GM12878 (cell line): ENCODE measurements around the gene LARGE1.

ENCODE experiments used
- EP300 ChIP-seq, 2 experiments: fragments of 150-350 bp in 1 of 2; IDR thresholded peaks; 2 replicates each; pipeline ENCODE4 v1.6.1; 2011 to 2012; ENCODE audit warnings: low read depth in 2 of 2, low read length in 2 of 2, borderline replicate concordance in 1 of 2, improper control_type of control experiment in 1 of 2, inconsistent platforms in 1 of 2; ENCODE audit not compliant: control insufficient read depth in 1 of 2
- MTA3 ChIP-seq: IDR thresholded peaks from 2 replicates; pipeline ENCODE4 v1.6.1; 2012; ENCODE audit warnings: low read length, inconsistent platforms, borderline replicate concordance
- RAD51 ChIP-seq: fragments of 450-650 bp; IDR thresholded peaks from 2 replicates; pipeline ENCODE4 v1.6.1; 2016; ENCODE audit warnings: moderate library complexity, mild to moderate bottlenecking, inconsistent platforms
- RELB ChIP-seq: fragments of 450-650 bp; IDR thresholded peaks from 2 replicates; pipeline ENCODE4 v1.6.1; 2017; ENCODE audit warnings: low read depth, mild to moderate bottlenecking, moderate library complexity
- REST ChIP-seq: IDR thresholded peaks from 2 replicates; pipeline ENCODE4 v1.6.1; 2012; ENCODE audit warnings: mild to moderate bottlenecking, low read depth, low read length
- SMAD1 ChIP-seq: fragments of 450-650 bp; IDR thresholded peaks from 2 replicates; pipeline ENCODE4 v1.6.1; 2018; ENCODE audit warnings: mild to moderate bottlenecking, low read depth; ENCODE audit not compliant: partially characterized antibody

- TF ChIP-seq RELB (no peak), SMAD1 (no peak), REST (no peak), RAD51 (no peak), MTA3 (no peak), EP300 (IDR thresholded peaks at IDR 0.05; ENCODE audit: borderline replicate concordance in 1 of 2, control insufficient read depth in 1 of 2, low read depth in 2 of 2, low read length in 2 of 2) (no peak)
Observed at GRCh38 chr22:33883961-33884808, 36.1 kb downstream of the LARGE1 start.
